Fibroblast of lung (primary cell): ENCODE data around the gene CDK4. TPM values are rescaled to one million over a fixed set of nuclear protein-coding genes. Genes with fewer than 3 reads are reported as not detected.

ENCODE experiments used
- DNase-seq, 2 donors: peaks; one replicate each; pipeline versions ENCODE4 v3.0.0 to v3.0.0-alpha.2; 2010; ENCODE audit warnings: low read depth in 2 of 2
- H2AFZ ChIP-seq: 2 replicates; pipeline ENCODE4 v1.5.1; 2012; ENCODE audit warnings: low read length, control low read depth, inconsistent platforms
- H3K27ac ChIP-seq: 2 replicates; pipeline ENCODE4 v1.5.1; 2011; ENCODE audit warnings: low read length, control low read depth; ENCODE audit not compliant: insufficient read depth
- H3K27me3 ChIP-seq: 2 replicates; pipeline ENCODE4 v1.5.1; 2011; ENCODE audit warnings: mild to moderate bottlenecking, low read length; ENCODE audit not compliant: control insufficient read depth, insufficient read depth
- H3K36me3 ChIP-seq: 2 replicates; pipeline ENCODE4 v1.5.1; 2011; ENCODE audit warnings: low read length; ENCODE audit not compliant: control insufficient read depth, insufficient read depth
- H3K4me1 ChIP-seq: 2 replicates; pipeline ENCODE4 v1.5.1; 2011; ENCODE audit warnings: low read length; ENCODE audit not compliant: control insufficient read depth, insufficient read depth; ENCODE audit errors: extremely low read depth
- H3K4me2 ChIP-seq: 2 replicates; pipeline ENCODE4 v1.5.1; 2011; ENCODE audit warnings: low read length, control low read depth; ENCODE audit not compliant: insufficient read depth; ENCODE audit errors: extremely low read depth
- H3K4me3 ChIP-seq, 4 experiments: fragments of 200-600 bp in 1 of 4; sonication (generic) in 1 of 4; replicated peaks in 1 of 4; 2 replicates each; pipeline ENCODE4 v1.5.1; 2011 to 2016; ENCODE audit warnings: low read length in 4 of 4, low read depth in 3 of 4, mild to moderate bottlenecking in 3 of 4, control low read depth in 2 of 4, inconsistent platforms in 1 of 4, mixed read lengths in 1 of 4; ENCODE audit not compliant: insufficient read depth in 1 of 4; ENCODE audit errors: control extremely low read depth in 1 of 4
- H3K79me2 ChIP-seq: 2 replicates; pipeline ENCODE4 v1.5.1; 2012; ENCODE audit warnings: mild to moderate bottlenecking, low read length, inconsistent platforms; ENCODE audit not compliant: control insufficient read depth, insufficient read depth
- H3K9ac ChIP-seq: 2 replicates; pipeline ENCODE4 v1.5.1; 2011; ENCODE audit warnings: mild to moderate bottlenecking, low read length, control low read depth; ENCODE audit not compliant: insufficient read depth
- H3K9me3 ChIP-seq: 2 replicates; pipeline ENCODE4 v1.5.1; 2012; ENCODE audit warnings: low read depth, low read length; ENCODE audit not compliant: control insufficient read depth, insufficient read depth
- H4K20me1 ChIP-seq: 2 replicates; pipeline ENCODE4 v1.5.1; 2011; ENCODE audit warnings: low read length; ENCODE audit not compliant: control insufficient read depth, insufficient read depth; ENCODE audit errors: extremely low read depth
- CTCF ChIP-seq, 2 donors: IDR thresholded peaks in 1 of 2; conservative IDR thresholded peaks in 1 of 2; 1 replicate in 1 of 2; 2 replicates in 1 of 2; pipeline ENCODE4 v1.5.1; 2011 to 2012; ENCODE audit warnings: low read length in 2 of 2, control low read depth in 1 of 2, inconsistent platforms in 1 of 2, low read depth in 1 of 2, mild to moderate bottlenecking in 1 of 2
- EZH2 ChIP-seq: IDR thresholded peaks from 2 replicates; pipeline ENCODE4 v1.5.1; 2012; ENCODE audit warnings: low read length, control low read depth, mild to moderate bottlenecking; ENCODE audit errors: missing control alignments
- polyA minus RNA-seq: library from RNA; depleted of rRNA, polyadenylated mRNA; stranded (reverse); fragments of >200 nt; gene quantifications from 2 replicates; pipeline ENCODE4 v1.2.3, GENCODE V29; 2011; ENCODE audit warnings: low replicate concordance
- polyA plus RNA-seq, 2 donors: library from polyadenylated mRNA; depleted of rRNA in 1 of 2; stranded (reverse) in 1 of 2; unstranded in 1 of 2; fragments of >200 nt; gene quantifications; 2 replicates each; pipeline ENCODE4 v1.2.1, GENCODE V29; 2011 to 2012; ENCODE audit warnings: missing spikeins in 1 of 2
- total RNA-seq: library from RNA; depleted of rRNA; stranded (reverse); fragments of >200 nt; gene quantifications from 2 replicates; pipeline ENCODE4 v1.2.1, GENCODE V29; 2014

The CDK4 gene
- 183 and 257 TPM in 2 replicates for total RNA-seq
- polyA plus RNA-seq: 233 and 324 TPM in 2 replicates
- polyA plus RNA-seq (2012): 130 and 187 TPM in 2 replicates
- 210 and 282 TPM in 2 replicates for polyA minus RNA-seq

DNA sequence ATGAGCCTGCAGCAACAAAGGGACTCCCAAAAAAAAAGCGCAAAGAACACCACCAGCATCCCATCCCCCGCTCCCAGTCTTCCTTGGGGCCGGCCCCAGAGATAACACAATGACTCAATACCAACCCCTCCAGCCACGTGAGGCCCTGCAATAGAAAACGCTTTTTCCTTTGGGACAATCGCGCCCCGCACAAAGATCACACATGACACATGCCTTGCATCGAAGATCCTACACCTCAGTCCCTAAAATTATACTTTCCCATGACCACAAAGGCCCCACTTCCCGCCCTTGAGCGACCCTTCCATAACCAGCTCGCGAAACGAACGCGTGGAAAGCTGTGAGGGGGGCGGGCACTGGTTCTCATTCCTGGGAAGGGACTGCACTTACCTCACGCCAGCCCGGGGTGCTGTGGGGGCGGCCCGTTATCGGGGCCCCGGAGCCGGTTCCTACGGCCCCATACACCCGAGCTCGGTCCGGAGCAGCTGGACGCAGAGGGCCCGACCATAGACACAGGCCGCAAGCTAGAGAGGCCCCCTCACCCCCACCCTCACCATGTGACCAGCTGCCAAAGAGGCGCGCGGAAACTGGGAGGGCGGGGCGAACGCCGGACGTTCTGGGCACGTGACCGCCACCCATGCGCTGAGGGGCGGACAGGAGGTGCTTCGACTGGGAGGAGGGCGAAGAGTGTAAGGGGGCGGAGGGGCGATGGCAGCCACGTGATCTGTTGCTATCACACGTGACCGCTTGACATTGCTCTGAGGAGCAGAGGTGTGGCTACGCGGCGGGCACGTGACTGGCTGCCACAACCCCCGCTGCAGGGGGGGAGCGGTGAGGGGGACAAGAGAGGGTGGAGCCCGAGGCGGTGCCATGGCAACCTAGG is at the start of gene CDK4:
Gene CDK4 (minus strand): TSS at position 523 of the 880 bp plus-strand sequence. CDS start 593 bp downstream, outside the sequence.
- Histone ChIP-seq H4K20me1 (no peaks in the 10 kb centered on the region), H3K27me3 (peaks cover 13% of the 10 kb centered on the region), H3K9ac (peak within 1 kb of the TSS; percentile 93), H3K4me2 (peak within 1 kb of the TSS; percentile 93), H3K9me3 (no peaks in the 10 kb centered on the region), H3K79me2 (peaks cover 24% of the 10 kb centered on the region), H3K27ac (peak within 1 kb of the TSS; percentile 98), H3K36me3 (peaks cover 10% of the 10 kb centered on the region), H2AFZ (peak within 1 kb of the TSS; percentile 68), H3K4me1 (peaks cover 4% of the 10 kb centered on the region), H3K4me3 (peak within 1 kb of the TSS; percentile 91 to 96 (median 94))
- TF ChIP-seq EZH2 (no peak), CTCF (conservative IDR thresholded peaks at IDR 0.05 in 1 of 2, IDR thresholded peaks at IDR 0.05 in 1 of 2; ENCODE audit: low read depth in 1 of 2, low read length in 2 of 2) (no peak)
- peak; percentile 100 for DNase-seq

GRCh38 chr12:57800965-57801364 is 48.9 kb upstream of the CDK4 start:
- H3K9me3 ChIP-seq: no peaks in the 10 kb centered on the region
- H3K36me3 ChIP-seq: peaks cover 7% of the 10 kb centered on the region
- no peaks in the 10 kb centered on the region for H4K20me1 ChIP-seq
- H3K27ac ChIP-seq: no peak overlapping the region
- H3K4me3 ChIP-seq: no peak overlapping the region
- H3K4me2 ChIP-seq: no peak overlapping the region
- H3K9ac ChIP-seq: no peak overlapping the region
- TF ChIP-seq CTCF (conservative IDR thresholded peaks at IDR 0.05 in 1 of 2, IDR thresholded peaks at IDR 0.05 in 1 of 2; ENCODE audit: low read depth in 1 of 2, low read length in 2 of 2) (no peak), EZH2 (no peak)
- H3K79me2 ChIP-seq: no peaks in the 10 kb centered on the region
- no peaks in the 10 kb centered on the region for H3K27me3 ChIP-seq
- no peaks in the 10 kb centered on the region for H3K4me1 ChIP-seq
- no peak overlapping the region for H2AFZ ChIP-seq
- DNase-seq: no peak

DNA sequence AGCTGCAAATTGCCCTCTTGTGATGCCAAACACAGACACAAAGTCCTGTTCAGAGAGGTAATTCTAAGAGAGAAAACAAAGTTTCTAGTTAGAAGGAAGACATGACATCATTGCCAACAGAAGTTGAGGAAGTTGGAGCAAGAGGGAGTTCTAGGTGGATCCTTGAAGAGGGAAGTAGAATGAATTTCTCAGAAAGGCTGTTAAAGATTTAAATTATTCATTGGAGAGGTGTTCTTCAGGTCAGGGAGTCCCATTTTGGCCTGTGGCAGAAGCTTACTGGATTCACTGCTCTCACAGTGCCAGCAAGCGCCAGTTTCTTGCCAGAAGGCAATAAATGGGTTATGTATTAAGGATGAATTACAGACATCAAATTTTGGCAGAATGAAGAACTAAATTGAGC is 45.8 kb upstream of the CDK4 start:
- H2AFZ ChIP-seq: no peak overlapping the region
- no peak overlapping the region for H3K4me3 ChIP-seq
- H3K27me3 ChIP-seq: no peaks in the 10 kb centered on the region
- no peak overlapping the region for H3K9ac ChIP-seq
- no peak for DNase-seq
- no peak for TF ChIP-seq CTCF (conservative IDR thresholded peaks at IDR 0.05 in 1 of 2, IDR thresholded peaks at IDR 0.05 in 1 of 2; ENCODE audit: low read depth in 1 of 2, low read length in 2 of 2)
- no peak for TF ChIP-seq EZH2
- no peaks in the 10 kb centered on the region for H3K9me3 ChIP-seq
- peaks cover 8% of the 10 kb centered on the region for H3K4me1 ChIP-seq
- H3K79me2 ChIP-seq: no peaks in the 10 kb centered on the region
- H3K36me3 ChIP-seq: peaks cover 6% of the 10 kb centered on the region
- H3K27ac ChIP-seq: no peak overlapping the region
- H3K4me2 ChIP-seq: no peak overlapping the region
- H4K20me1 ChIP-seq: no peaks in the 10 kb centered on the region
